Gastrocnemius medialis (tissue), 4 donors: Measurements from ENCODE around the gene LIN28B.

Experiments used
- CTCF ChIP-seq, 5 experiments: fragments of 450-650 bp in 3 of 5; fragments of 200-600 bp in 2 of 5; sonication (generic) in 2 of 5; IDR thresholded peaks in 4 of 5; conservative IDR thresholded peaks in 1 of 5; 1 replicate in 4 of 5; 2 replicates in 1 of 5; pipeline ENCODE4 v1.5.1; 2016 to 2019; ENCODE audit warnings: antibody characterized with exemption in 5 of 5, mild to moderate bottlenecking in 3 of 5, moderate library complexity in 3 of 5
- POLR2A ChIP-seq, 2 donors: fragments of 450-650 bp; IDR thresholded peaks; one replicate each; pipeline ENCODE4 v1.6.1; 2017; ENCODE audit warnings: antibody characterized with exemption in 2 of 2, mild to moderate bottlenecking in 2 of 2, moderate library complexity in 2 of 2

GRCh38 chr6:104955491-104955890, 1.4 kb upstream of the LIN28B start:
- TF ChIP-seq CTCF (IDR thresholded peaks at IDR 0.05 in 4 of 5, conservative IDR thresholded peaks at IDR 0.05 in 1 of 5) (no peak), POLR2A (IDR thresholded peaks at IDR 0.05) (no peak)
